Activated naive CD8-positive, alpha-beta T cell treated with anti-CD3 and anti-CD28 coated beads, Interleukin-2, amount 50 U/mL, for 24 hours (primary cell): ENCODE data around the gene TACR2.

Source experiments
- ATAC-seq: fragments of 150-1000 bp; cut with Tn5 transposase; one replicate; pipeline ENCODE4 v1.10.0; 2021
- DNase-seq: peaks from one replicate; pipeline ENCODE4 v3.0.0; 2021
- H3K27ac Mint-ChIP-seq: one replicate; pipeline ENCODE4 v1.8.0; 2021; ENCODE audit warnings: mild to moderate bottlenecking, mixed read lengths
- H3K27me3 Mint-ChIP-seq: one replicate; pipeline ENCODE4 v1.8.0; 2021; ENCODE audit warnings: mixed read lengths
- H3K36me3 Mint-ChIP-seq: one replicate; pipeline ENCODE4 v1.8.0; 2021; ENCODE audit warnings: low read depth, mixed read lengths
- H3K4me1 Mint-ChIP-seq: one replicate; pipeline ENCODE4 v1.8.0; 2021; ENCODE audit warnings: mixed read lengths
- H3K4me3 Mint-ChIP-seq: one replicate; pipeline ENCODE4 v1.8.0; 2021; ENCODE audit warnings: mild to moderate bottlenecking, moderate library complexity, mixed read lengths
- H3K9me3 Mint-ChIP-seq: one replicate; pipeline ENCODE4 v1.8.0; 2021; ENCODE audit warnings: mixed read lengths

The TACR2 gene

GRCh38 chr10:69372126-69372980 is 44.4 kb downstream of the TACR2 start:
- Mint-ChIP-seq H3K27me3 (no peaks in the 10 kb centered on the region), H3K27ac (peak overlapping the region; percentile 12), H3K9me3 (no peaks in the 10 kb centered on the region), H3K36me3 (peaks cover 50% of the 10 kb centered on the region), H3K4me3 (no peak overlapping the region), H3K4me1 (peaks cover 8% of the 10 kb centered on the region)
- ATAC-seq (no peak), DNase-seq (no peak)

GRCh38 chr10:69367469-69367868 is 49.2 kb downstream of the TACR2 start:
- Mint-ChIP-seq H3K36me3 (peaks cover 41% of the 10 kb centered on the region), H3K27me3 (no peaks in the 10 kb centered on the region), H3K4me1 (peaks cover under 1% of the 10 kb centered on the region), H3K27ac (no peak overlapping the region), H3K4me3 (no peak overlapping the region), H3K9me3 (no peaks in the 10 kb centered on the region)
- ATAC-seq (no peak), DNase-seq (no peak)

GRCh38 chr10:69366738-69367137 is 50.0 kb downstream of the TACR2 start:
- Mint-ChIP-seq H3K4me1 (peaks cover 2% of the 10 kb centered on the region), H3K27ac (no peak overlapping the region), H3K9me3 (no peaks in the 10 kb centered on the region), H3K4me3 (no peak overlapping the region), H3K27me3 (no peaks in the 10 kb centered on the region), H3K36me3 (peaks cover 42% of the 10 kb centered on the region)
- ATAC-seq (no peak), DNase-seq (no peak)

- DNase-seq (no peak), ATAC-seq (no peak)
- Mint-ChIP-seq H3K4me3 (no peak overlapping the region), H3K27ac (no peak overlapping the region), H3K4me1 (peaks cover 19% of the 10 kb centered on the region), H3K36me3 (peaks cover 33% of the 10 kb centered on the region), H3K9me3 (no peaks in the 10 kb centered on the region), H3K27me3 (no peaks in the 10 kb centered on the region)
Measured at GRCh38 chr10:69364232-69364940, 52.3 kb downstream of the TACR2 start.

- ATAC-seq (no peak), DNase-seq (no peak)
- Mint-ChIP-seq H3K4me3 (no peak overlapping the region), H3K9me3 (no peaks in the 10 kb centered on the region), H3K4me1 (peaks cover 26% of the 10 kb centered on the region), H3K36me3 (peaks cover 28% of the 10 kb centered on the region), H3K27ac (no peak overlapping the region), H3K27me3 (no peaks in the 10 kb centered on the region)
Measured at GRCh38 chr10:69363666-69364065, 53.1 kb downstream of the TACR2 start.

- Mint-ChIP-seq H3K36me3 (peaks cover 29% of the 10 kb centered on the region), H3K9me3 (no peaks in the 10 kb centered on the region), H3K27me3 (no peaks in the 10 kb centered on the region), H3K27ac (no peak overlapping the region), H3K4me3 (no peak overlapping the region), H3K4me1 (peaks cover 37% of the 10 kb centered on the region)
- ATAC-seq (no peak), DNase-seq (no peak)
Measured at GRCh38 chr10:69362471-69362954, 54.2 kb downstream of the TACR2 start.

GRCh38 chr10:69361303-69361614 is 55.5 kb downstream of the TACR2 start:
- DNase-seq (no peak), ATAC-seq (no peak)
- Mint-ChIP-seq H3K27me3 (no peaks in the 10 kb centered on the region), H3K4me1 (peaks cover 40% of the 10 kb centered on the region), H3K9me3 (no peaks in the 10 kb centered on the region), H3K36me3 (peaks cover 32% of the 10 kb centered on the region), H3K4me3 (no peak overlapping the region), H3K27ac (no peak overlapping the region)

GRCh38 chr10:69360485-69361302 is 56.0 kb downstream of the TACR2 start:
- no peak for ATAC-seq
- Mint-ChIP-seq H3K4me1 (peaks cover 43% of the 10 kb centered on the region), H3K27ac (no peak overlapping the region), H3K4me3 (no peak overlapping the region), H3K27me3 (no peaks in the 10 kb centered on the region), H3K36me3 (peaks cover 36% of the 10 kb centered on the region), H3K9me3 (no peaks in the 10 kb centered on the region)
- DNase-seq, result no peak

- Mint-ChIP-seq H3K4me3 (no peak overlapping the region), H3K36me3 (peaks cover 32% of the 10 kb centered on the region), H3K27me3 (no peaks in the 10 kb centered on the region), H3K4me1 (peaks cover 45% of the 10 kb centered on the region), H3K9me3 (no peaks in the 10 kb centered on the region), H3K27ac (peak overlapping the region; percentile 75)
- ATAC-seq (peak; percentile 52), DNase-seq (no peak)
Measured at GRCh38 chr10:69359594-69359993, 57.1 kb downstream of the TACR2 start.

- H3K4me3 Mint-ChIP-seq, result no peak overlapping the region
- H3K27me3 Mint-ChIP-seq, result no peaks in the 10 kb centered on the region
- H3K36me3 Mint-ChIP-seq, result peaks cover 36% of the 10 kb centered on the region
- H3K4me1 Mint-ChIP-seq, result peaks cover 47% of the 10 kb centered on the region
- H3K27ac Mint-ChIP-seq, result peak overlapping the region; percentile 75
- DNase-seq (no peak), ATAC-seq (peak; percentile 41)
- H3K9me3 Mint-ChIP-seq, result no peaks in the 10 kb centered on the region
Measured at GRCh38 chr10:69359148-69359547, 57.6 kb downstream of the TACR2 start.

- DNase-seq (no peak), ATAC-seq (no peak)
- H3K4me1 Mint-ChIP-seq, result peaks cover 56% of the 10 kb centered on the region
- peaks cover 45% of the 10 kb centered on the region for H3K36me3 Mint-ChIP-seq
- H3K27me3 Mint-ChIP-seq, result no peaks in the 10 kb centered on the region
- peak overlapping the region; percentile 19 for H3K27ac Mint-ChIP-seq
- H3K4me3 Mint-ChIP-seq, result no peak overlapping the region
- no peaks in the 10 kb centered on the region for H3K9me3 Mint-ChIP-seq
Measured at GRCh38 chr10:69358148-69358795, 58.4 kb downstream of the TACR2 start.

GRCh38 chr10:69356187-69356586 is 60.5 kb downstream of the TACR2 start:
- Mint-ChIP-seq H3K4me3 (no peak overlapping the region), H3K9me3 (no peaks in the 10 kb centered on the region), H3K4me1 (peaks cover 63% of the 10 kb centered on the region), H3K36me3 (peaks cover 43% of the 10 kb centered on the region), H3K27me3 (no peaks in the 10 kb centered on the region), H3K27ac (no peak overlapping the region)
- ATAC-seq, result no peak
- DNase-seq, result no peak

GRCh38 chr10:69353977-69354635 is 62.6 kb downstream of the TACR2 start:
- peaks cover 45% of the 10 kb centered on the region for H3K36me3 Mint-ChIP-seq
- no peaks in the 10 kb centered on the region for H3K9me3 Mint-ChIP-seq
- no peak overlapping the region for H3K4me3 Mint-ChIP-seq
- peak; percentile 29 for ATAC-seq
- H3K27ac Mint-ChIP-seq, result peak overlapping the region; percentile 66
- no peaks in the 10 kb centered on the region for H3K27me3 Mint-ChIP-seq
- peaks cover 53% of the 10 kb centered on the region for H3K4me1 Mint-ChIP-seq
- no peak for DNase-seq
